Trophoblast cell (in vitro differentiated cells and primary cell): ENCODE measurements around the gene C3orf33.

Source experiments
- DNase-seq, 2 donors: peaks; one replicate each; pipeline ENCODE4 v3.0.0-alpha.2; 2016
- H2AFZ ChIP-seq: 2 replicates; pipeline ENCODE4 v1.6.1; 2013; ENCODE audit warnings: low read length, moderate library complexity, mild to moderate bottlenecking; ENCODE audit not compliant: insufficient read depth, poor library complexity
- H2AK5ac ChIP-seq: 2 replicates; pipeline ENCODE4 v1.6.1; 2013; ENCODE audit warnings: mild to moderate bottlenecking, low read length
- H2BK120ac ChIP-seq: 2 replicates; pipeline ENCODE4 v1.6.1; 2013; ENCODE audit warnings: low read length, mild to moderate bottlenecking, moderate library complexity; ENCODE audit not compliant: insufficient read depth, poor library complexity
- H2BK12ac ChIP-seq: 2 replicates; pipeline ENCODE4 v1.6.1; 2013; ENCODE audit warnings: mild to moderate bottlenecking, low read length, moderate library complexity
- H2BK5ac ChIP-seq: 2 replicates; pipeline ENCODE4 v1.6.1; 2013; ENCODE audit warnings: low read length, low read depth, moderate library complexity, mild to moderate bottlenecking; ENCODE audit not compliant: poor library complexity
- H3K14ac ChIP-seq: 2 replicates; pipeline ENCODE4 v1.6.1; 2013; ENCODE audit warnings: mild to moderate bottlenecking, low read length
- H3K18ac ChIP-seq: 2 replicates; pipeline ENCODE4 v1.6.1; 2013; ENCODE audit warnings: mild to moderate bottlenecking, low read length
- H3K23ac ChIP-seq: 2 replicates; pipeline ENCODE4 v1.6.1; 2013; ENCODE audit warnings: low read length
- H3K27ac ChIP-seq: 2 replicates; pipeline ENCODE4 v1.5.1; 2013; ENCODE audit warnings: low read depth, mild to moderate bottlenecking, inconsistent platforms, low read length, moderate library complexity
- H3K27me3 ChIP-seq: 2 replicates; pipeline ENCODE4 v1.6.1; 2013; ENCODE audit warnings: inconsistent platforms, mild to moderate bottlenecking, low read length, moderate library complexity; ENCODE audit not compliant: insufficient read depth
- H3K36me3 ChIP-seq, 2 experiments: 1 replicate in 1 of 2; 2 replicates in 1 of 2; pipeline ENCODE4 v1.6.1; 2013; ENCODE audit warnings: low read length in 2 of 2, mild to moderate bottlenecking in 2 of 2, moderate library complexity in 1 of 2; ENCODE audit not compliant: insufficient read depth in 2 of 2, control insufficient read depth in 1 of 2
- H3K4ac ChIP-seq: 2 replicates; pipeline ENCODE4 v1.6.1; 2013; ENCODE audit warnings: low read depth, mild to moderate bottlenecking, low read length, moderate library complexity
- H3K4me1 ChIP-seq, 2 experiments: 1 replicate in 1 of 2; 2 replicates in 1 of 2; pipeline ENCODE4 v1.6.1; 2013; ENCODE audit warnings: low read length in 2 of 2, mild to moderate bottlenecking in 2 of 2, moderate library complexity in 1 of 2; ENCODE audit not compliant: insufficient read depth in 2 of 2, control insufficient read depth in 1 of 2
- H3K4me2 ChIP-seq: 2 replicates; pipeline ENCODE4 v1.6.1; 2013; ENCODE audit warnings: inconsistent platforms, mild to moderate bottlenecking, low read length, moderate library complexity
- H3K4me3 ChIP-seq: 2 replicates; pipeline ENCODE4 v1.5.1; 2013; ENCODE audit warnings: mild to moderate bottlenecking, low read depth, low read length, inconsistent platforms
- H3K79me1 ChIP-seq: one replicate; pipeline ENCODE4 v1.6.1; 2013; ENCODE audit warnings: low read length
- H3K79me2 ChIP-seq: 2 replicates; pipeline ENCODE4 v1.6.1; 2013; ENCODE audit warnings: low read length, mild to moderate bottlenecking; ENCODE audit not compliant: control insufficient read depth, insufficient read depth, poor library complexity
- H3K9ac ChIP-seq: 2 replicates; pipeline ENCODE4 v1.6.1; 2013; ENCODE audit warnings: mild to moderate bottlenecking, low read length
- H3K9me3 ChIP-seq: 2 replicates; pipeline ENCODE4 v1.6.1; 2013; ENCODE audit warnings: low read depth, mild to moderate bottlenecking, control low read depth, inconsistent platforms, low read length; ENCODE audit not compliant: insufficient read depth
- H4K12ac ChIP-seq: 2 replicates; pipeline ENCODE4 v1.6.1; 2013; ENCODE audit warnings: low read depth, mild to moderate bottlenecking, low read length, moderate library complexity
- H4K8ac ChIP-seq: 2 replicates; pipeline ENCODE4 v1.6.1; 2013; ENCODE audit warnings: low read depth, mild to moderate bottlenecking, low read length, moderate library complexity
- H4K91ac ChIP-seq: one replicate; pipeline ENCODE4 v1.6.1; 2013; ENCODE audit warnings: low read depth, mild to moderate bottlenecking, low read length, moderate library complexity
- WGBS: extraction: QIAGEN DNeasy Blood & Tissue Kit; methylation state at CpG from one replicate; pipeline ENCODE4 v1.1.7; 2013; ENCODE audit warnings: missing lambda C conversion rate; ENCODE audit not compliant: insufficient read length, insufficient coverage; ENCODE audit errors: extremely low coverage; 5-methylcytosine and 5-hydroxymethylcytosine counted together

The C3orf33 gene

GRCh38 chr3:155737844-155738460, 68.1 kb downstream of the C3orf33 start:
- no peak overlapping the region for H4K8ac ChIP-seq
- H3K4me1 ChIP-seq, result peaks cover 0 to 2% of the 10 kb centered on the region in 2 experiments
- no peak overlapping the region for H2AK5ac ChIP-seq
- no peak overlapping the region for H3K27ac ChIP-seq
- no peaks in the 10 kb centered on the region for H3K9me3 ChIP-seq
- H3K18ac ChIP-seq, result no peak overlapping the region
- no peak overlapping the region for H3K4ac ChIP-seq
- WGBS, result no CpG with 5 or more reads among the region's 8 CpGs
- no peaks in the 10 kb centered on the region for H3K79me2 ChIP-seq
- H2AFZ ChIP-seq, result no peak overlapping the region
- H3K36me3 ChIP-seq, result no peaks in the 10 kb centered on the region
- H3K9ac ChIP-seq, result no peak overlapping the region
- no peak overlapping the region for H3K4me3 ChIP-seq
- no peak overlapping the region for H3K23ac ChIP-seq
- no peaks in the 10 kb centered on the region for H3K27me3 ChIP-seq
- no peak overlapping the region for H4K12ac ChIP-seq
- peak overlapping the region; percentile 31 for H2BK12ac ChIP-seq
- H4K91ac ChIP-seq, result no peak overlapping the region
- H2BK5ac ChIP-seq, result no peak overlapping the region
- H3K79me1 ChIP-seq, result no peaks in the 10 kb centered on the region
- no peak overlapping the region for H3K4me2 ChIP-seq
- H2BK120ac ChIP-seq, result no peak overlapping the region
- no peak overlapping the region for H3K14ac ChIP-seq
- DNase-seq, result no peak

GRCh38 chr3:155736381-155736780, 69.7 kb downstream of the C3orf33 start:
- Histone ChIP-seq H4K91ac (no peak overlapping the region), H3K4me2 (no peak overlapping the region), H3K79me1 (no peaks in the 10 kb centered on the region), H3K23ac (no peak overlapping the region), H3K9me3 (no peaks in the 10 kb centered on the region), H3K18ac (no peak overlapping the region), H2AFZ (no peak overlapping the region), H3K27ac (no peak overlapping the region), H3K27me3 (no peaks in the 10 kb centered on the region), H3K9ac (no peak overlapping the region), H3K36me3 (no peaks in the 10 kb centered on the region), H3K4me3 (no peak overlapping the region), H4K8ac (no peak overlapping the region), H2BK12ac (no peak overlapping the region), H3K14ac (no peak overlapping the region), H3K4me1 (peaks cover 0 to 2% of the 10 kb centered on the region in 2 experiments), H4K12ac (no peak overlapping the region), H2BK120ac (no peak overlapping the region), H3K4ac (no peak overlapping the region), H3K79me2 (no peaks in the 10 kb centered on the region), H2BK5ac (no peak overlapping the region), H2AK5ac (no peak overlapping the region)
- no CpG with 5 or more reads among the region's 4 CpGs for WGBS
- DNase-seq, result no peak

DNA sequence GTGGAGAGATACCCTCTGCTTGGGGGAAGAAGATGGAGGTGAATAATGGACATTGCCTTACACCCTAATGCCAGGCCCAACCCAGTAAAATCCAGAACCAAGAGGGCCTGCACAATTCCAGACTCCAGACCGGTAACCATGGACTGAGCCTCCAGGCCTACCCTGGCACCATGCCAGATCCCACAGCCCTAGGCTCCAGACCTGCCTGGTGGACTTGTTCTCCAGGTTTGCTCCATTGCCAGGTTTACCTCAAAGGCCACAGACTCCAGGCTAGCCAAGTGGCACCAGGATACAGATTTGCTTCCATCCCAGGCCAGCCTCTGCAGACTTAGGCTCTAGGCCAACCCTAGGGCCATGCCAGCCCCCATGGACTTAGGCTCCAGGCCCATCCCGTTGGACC, 75.2 kb downstream of the C3orf33 start:
- Histone ChIP-seq H2AK5ac (no peak overlapping the region), H2BK12ac (no peak overlapping the region), H3K4me2 (no peak overlapping the region), H3K9ac (no peak overlapping the region), H4K91ac (no peak overlapping the region), H3K36me3 (no peaks in the 10 kb centered on the region), H4K8ac (no peak overlapping the region), H3K4ac (no peak overlapping the region), H2BK5ac (no peak overlapping the region), H3K4me1 (no peaks in the 10 kb centered on the region), H2AFZ (no peak overlapping the region), H4K12ac (no peak overlapping the region), H2BK120ac (no peak overlapping the region), H3K79me2 (no peaks in the 10 kb centered on the region), H3K27me3 (no peaks in the 10 kb centered on the region), H3K23ac (no peak overlapping the region), H3K9me3 (peaks cover 3% of the 10 kb centered on the region), H3K14ac (no peak overlapping the region), H3K4me3 (no peak overlapping the region), H3K79me1 (no peaks in the 10 kb centered on the region), H3K27ac (no peak overlapping the region), H3K18ac (no peak overlapping the region)
- no CpG with 5 or more reads among the region's 2 CpGs for WGBS
- no peak for DNase-seq

DNA sequence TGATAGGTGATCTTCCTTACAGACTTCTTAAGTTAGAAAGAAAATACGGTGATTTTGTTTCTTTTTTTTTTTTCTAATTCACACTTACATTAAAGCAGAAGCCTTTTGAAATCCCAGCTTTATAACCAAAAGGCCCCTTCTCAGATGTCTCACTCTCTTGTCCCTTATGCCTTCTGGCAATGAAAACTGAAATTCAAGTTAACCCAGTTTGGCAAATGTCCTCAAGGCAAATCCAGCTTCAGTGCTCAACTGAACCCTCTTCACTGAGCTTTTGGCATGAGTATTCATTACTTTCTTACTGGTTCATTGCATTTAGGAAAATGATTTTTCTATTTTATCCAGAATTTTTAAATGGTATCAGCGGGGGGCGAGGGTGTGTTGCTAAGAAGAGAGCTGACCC, 78.2 kb downstream of the C3orf33 start:
- Histone ChIP-seq H3K27ac (no peak overlapping the region), H3K4ac (no peak overlapping the region), H3K14ac (no peak overlapping the region), H3K79me1 (no peaks in the 10 kb centered on the region), H3K27me3 (no peaks in the 10 kb centered on the region), H4K12ac (no peak overlapping the region), H3K9me3 (peaks cover 3% of the 10 kb centered on the region), H3K4me2 (no peak overlapping the region), H4K8ac (no peak overlapping the region), H2BK5ac (no peak overlapping the region), H2AFZ (no peak overlapping the region), H4K91ac (no peak overlapping the region), H3K79me2 (no peaks in the 10 kb centered on the region), H3K36me3 (no peaks in the 10 kb centered on the region), H3K18ac (no peak overlapping the region), H2BK120ac (no peak overlapping the region), H3K4me1 (no peaks in the 10 kb centered on the region), H3K9ac (no peak overlapping the region), H2AK5ac (no peak overlapping the region), H3K4me3 (no peak overlapping the region), H2BK12ac (no peak overlapping the region), H3K23ac (no peak overlapping the region)
- WGBS, result no CpG with 5 or more reads among the region's 3 CpGs
- peak; percentile 89 to 99 for DNase-seq
